Measurements from ENCODE around the gene PAN2. TPM values are rescaled to one million over a fixed set of nuclear protein-coding genes. Genes with fewer than 3 reads are reported as not detected.

Gene PAN2
- total and polyA plus RNA-seq, 10 of the 15 experiments (the other 5 are each of a cell fraction or from before 2014, with no cell fraction given), result 14.4 to 61.8 (median 34.9) TPM

GRCh38 chr12:56311003-56311402, 22.8 kb downstream of the PAN2 start (continued):
- TF ChIP-seq, protein P1, sequence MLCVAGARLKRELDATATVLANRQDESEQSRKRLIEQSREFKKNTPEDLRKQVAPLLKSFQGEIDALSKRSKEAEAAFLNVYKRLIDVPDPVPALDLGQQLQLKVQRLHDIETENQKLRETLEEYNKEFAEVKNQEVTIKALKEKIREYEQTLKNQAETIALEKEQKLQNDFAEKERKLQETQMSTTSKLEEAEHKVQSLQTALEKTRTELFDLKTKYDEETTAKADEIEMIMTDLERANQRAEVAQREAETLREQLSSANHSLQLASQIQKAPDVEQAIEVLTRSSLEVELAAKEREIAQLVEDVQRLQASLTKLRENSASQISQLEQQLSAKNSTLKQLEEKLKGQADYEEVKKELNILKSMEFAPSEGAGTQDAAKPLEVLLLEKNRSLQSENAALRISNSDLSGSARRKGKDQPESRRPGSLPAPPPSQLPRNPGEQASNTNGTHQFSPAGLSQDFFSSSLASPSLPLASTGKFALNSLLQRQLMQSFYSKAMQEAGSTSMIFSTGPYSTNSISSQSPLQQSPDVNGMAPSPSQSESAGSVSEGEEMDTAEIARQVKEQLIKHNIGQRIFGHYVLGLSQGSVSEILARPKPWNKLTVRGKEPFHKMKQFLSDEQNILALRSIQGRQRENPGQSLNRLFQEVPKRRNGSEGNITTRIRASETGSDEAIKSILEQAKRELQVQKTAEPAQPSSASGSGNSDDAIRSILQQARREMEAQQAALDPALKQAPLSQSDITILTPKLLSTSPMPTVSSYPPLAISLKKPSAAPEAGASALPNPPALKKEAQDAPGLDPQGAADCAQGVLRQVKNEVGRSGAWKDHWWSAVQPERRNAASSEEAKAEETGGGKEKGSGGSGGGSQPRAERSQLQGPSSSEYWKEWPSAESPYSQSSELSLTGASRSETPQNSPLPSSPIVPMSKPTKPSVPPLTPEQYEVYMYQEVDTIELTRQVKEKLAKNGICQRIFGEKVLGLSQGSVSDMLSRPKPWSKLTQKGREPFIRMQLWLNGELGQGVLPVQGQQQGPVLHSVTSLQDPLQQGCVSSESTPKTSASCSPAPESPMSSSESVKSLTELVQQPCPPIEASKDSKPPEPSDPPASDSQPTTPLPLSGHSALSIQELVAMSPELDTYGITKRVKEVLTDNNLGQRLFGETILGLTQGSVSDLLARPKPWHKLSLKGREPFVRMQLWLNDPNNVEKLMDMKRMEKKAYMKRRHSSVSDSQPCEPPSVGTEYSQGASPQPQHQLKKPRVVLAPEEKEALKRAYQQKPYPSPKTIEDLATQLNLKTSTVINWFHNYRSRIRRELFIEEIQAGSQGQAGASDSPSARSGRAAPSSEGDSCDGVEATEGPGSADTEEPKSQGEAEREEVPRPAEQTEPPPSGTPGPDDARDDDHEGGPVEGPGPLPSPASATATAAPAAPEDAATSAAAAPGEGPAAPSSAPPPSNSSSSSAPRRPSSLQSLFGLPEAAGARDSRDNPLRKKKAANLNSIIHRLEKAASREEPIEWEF (IDR thresholded peaks at IDR 0.05; ENCODE audit: insufficient replicate concordance, low read depth, low read length), result no peak
- TF ChIP-seq HDAC2 (IDR thresholded peaks at IDR 0.05) (no peak), STAT3 (IDR thresholded peaks at IDR 0.05; ENCODE audit: low read depth, low read length) (no peak), CREM (IDR thresholded peaks at IDR 0.05; ENCODE audit: low read depth) (no peak)
- TF ChIP-seq, protein P2, sequence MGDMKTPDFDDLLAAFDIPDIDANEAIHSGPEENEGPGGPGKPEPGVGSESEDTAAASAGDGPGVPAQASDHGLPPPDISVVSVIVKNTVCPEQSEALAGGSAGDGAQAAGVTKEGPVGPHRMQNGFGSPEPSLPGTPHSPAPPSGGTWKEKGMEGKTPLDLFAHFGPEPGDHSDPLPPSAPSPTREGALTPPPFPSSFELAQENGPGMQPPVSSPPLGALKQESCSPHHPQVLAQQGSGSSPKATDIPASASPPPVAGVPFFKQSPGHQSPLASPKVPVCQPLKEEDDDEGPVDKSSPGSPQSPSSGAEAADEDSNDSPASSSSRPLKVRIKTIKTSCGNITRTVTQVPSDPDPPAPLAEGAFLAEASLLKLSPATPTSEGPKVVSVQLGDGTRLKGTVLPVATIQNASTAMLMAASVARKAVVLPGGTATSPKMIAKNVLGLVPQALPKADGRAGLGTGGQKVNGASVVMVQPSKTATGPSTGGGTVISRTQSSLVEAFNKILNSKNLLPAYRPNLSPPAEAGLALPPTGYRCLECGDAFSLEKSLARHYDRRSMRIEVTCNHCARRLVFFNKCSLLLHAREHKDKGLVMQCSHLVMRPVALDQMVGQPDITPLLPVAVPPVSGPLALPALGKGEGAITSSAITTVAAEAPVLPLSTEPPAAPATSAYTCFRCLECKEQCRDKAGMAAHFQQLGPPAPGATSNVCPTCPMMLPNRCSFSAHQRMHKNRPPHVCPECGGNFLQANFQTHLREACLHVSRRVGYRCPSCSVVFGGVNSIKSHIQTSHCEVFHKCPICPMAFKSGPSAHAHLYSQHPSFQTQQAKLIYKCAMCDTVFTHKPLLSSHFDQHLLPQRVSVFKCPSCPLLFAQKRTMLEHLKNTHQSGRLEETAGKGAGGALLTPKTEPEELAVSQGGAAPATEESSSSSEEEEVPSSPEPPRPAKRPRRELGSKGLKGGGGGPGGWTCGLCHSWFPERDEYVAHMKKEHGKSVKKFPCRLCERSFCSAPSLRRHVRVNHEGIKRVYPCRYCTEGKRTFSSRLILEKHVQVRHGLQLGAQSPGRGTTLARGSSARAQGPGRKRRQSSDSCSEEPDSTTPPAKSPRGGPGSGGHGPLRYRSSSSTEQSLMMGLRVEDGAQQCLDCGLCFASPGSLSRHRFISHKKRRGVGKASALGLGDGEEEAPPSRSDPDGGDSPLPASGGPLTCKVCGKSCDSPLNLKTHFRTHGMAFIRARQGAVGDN (IDR thresholded peaks at IDR 0.05), result no peak
